Activated CD4-positive, alpha-beta T cell treated with anti-CD3 and anti-CD28 coated beads, Interleukin-2, amount 50 U/mL, for 4 hours (primary cell): Measurements from ENCODE around the gene INSR.
"Not testable (repeated sequence)": the region's sequence is repeated elsewhere in the genome, so short reads cannot be mapped to it uniquely, and the experiment has no call there.

ENCODE experiments used
- DNase-seq, 2 experiments: peaks; one replicate each; pipeline ENCODE4 v3.0.0-alpha.2; 2020

INSR gene

GRCh38 chr19:7078008-7078407, 216.2 kb downstream of the INSR start:
- DNase-seq = no peak

- DNase-seq = no peak
These were observed 218.1 kb downstream of the INSR start for GRCh38 chr19:7076151-7076550.

DNA sequence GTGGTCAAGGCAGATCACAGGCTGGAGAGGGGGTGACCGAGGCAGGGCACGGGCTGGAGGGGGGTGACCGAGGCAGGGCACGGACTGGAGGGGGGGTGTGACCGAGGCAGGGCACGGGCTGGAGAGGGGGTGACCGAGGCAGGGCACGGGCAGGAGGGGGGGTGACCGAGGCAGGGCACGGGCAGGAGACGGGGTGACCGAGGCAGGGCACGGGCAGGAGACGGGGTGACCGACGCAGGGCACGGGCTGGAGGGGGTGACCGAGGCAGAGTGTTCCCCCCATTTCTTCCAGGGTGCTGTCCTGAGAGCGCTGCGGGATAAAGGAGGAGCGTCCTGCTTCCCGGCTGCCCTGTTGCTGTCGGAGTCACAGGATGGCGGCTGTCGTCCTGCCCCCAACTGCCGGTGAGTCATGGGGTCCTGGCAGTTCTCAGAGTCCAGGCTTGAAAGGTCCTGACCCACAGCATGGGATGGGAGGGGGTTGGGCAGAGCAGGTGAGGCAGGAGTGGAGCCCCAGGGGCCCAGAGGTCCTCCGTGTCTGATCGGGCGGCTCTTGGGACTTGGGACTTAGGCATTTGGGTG, 219.4 kb downstream of the INSR start:
- no peak for DNase-seq

GRCh38 chr19:7072541-7072940, 221.7 kb downstream of the INSR start:
- no peak for DNase-seq

- peak in 1 of 2 experiments; percentile 13 for DNase-seq
These were observed 224.3 kb downstream of the INSR start for GRCh38 chr19:7069904-7070226.

DNA sequence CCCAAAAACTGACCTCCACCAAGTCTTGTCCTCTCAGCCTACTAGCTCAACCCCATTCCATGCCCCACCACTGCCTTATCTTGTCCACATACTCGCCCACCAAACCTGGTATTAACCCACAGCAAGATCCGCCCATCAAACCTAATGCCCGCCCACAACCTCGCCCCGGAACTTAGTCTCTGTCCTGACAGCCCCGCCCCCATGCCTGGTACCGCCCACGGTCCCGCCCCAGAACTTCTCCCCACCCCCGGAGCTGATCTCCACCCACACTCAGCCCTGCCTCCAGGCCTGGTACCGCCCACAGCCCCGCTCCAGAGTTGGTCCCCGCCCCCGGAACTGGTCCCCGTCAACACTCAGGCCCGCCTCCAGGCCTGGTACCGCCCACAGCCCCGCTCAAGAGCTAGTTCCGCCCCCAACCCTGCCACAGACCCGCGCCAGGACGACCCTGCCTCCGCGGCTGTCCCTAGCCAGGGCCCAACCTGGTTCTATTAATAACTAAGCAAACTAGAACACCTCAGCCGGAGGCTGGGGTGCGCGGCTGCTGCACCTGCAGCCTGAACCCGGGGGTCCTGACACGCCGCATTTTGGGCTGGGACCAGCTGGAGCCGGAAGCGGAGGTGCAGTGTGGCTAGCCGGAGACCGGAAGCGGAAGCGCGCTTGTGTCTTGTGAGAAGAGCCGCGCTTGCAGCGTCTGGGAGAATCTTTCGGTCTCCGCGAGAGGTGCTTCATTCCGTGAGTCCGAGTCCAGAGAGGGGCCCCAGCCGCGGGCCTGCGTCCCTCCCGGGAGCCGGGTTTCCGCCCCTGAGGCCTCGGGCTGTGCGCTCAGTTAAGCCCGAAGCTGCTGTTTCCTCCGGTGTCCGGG, 224.9 kb downstream of the INSR start, which contains the start of gene ZNF557:
Gene ZNF557, plus strand, starts transcription at position 662 of the 862 bp plus-strand sequence. CDS start 5,372 bp downstream, outside the sequence.
- peak; percentile 99 for DNase-seq

- no peak for DNase-seq
These were observed 225.6 kb downstream of the INSR start for GRCh38 chr19:7068599-7068998.

DNA sequence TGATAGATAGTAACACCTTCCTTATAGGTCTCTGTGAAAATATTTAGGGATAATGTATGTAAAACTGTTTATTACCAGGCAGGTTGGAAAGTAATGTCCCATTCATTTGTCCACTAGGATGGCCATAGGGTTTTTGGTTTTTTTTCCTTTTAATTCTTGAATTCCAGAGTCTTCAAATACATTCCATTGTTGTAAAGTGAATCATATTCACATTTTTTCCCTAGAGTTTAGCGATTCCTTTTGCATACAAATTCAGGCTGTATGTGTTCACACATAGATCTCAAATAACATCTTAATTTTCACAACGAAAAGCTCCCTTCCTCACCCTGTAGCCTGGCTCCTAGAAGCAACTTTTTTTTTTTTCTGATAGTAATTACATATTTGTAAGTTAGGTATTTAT, 226.5 kb downstream of the INSR start:
- DNase-seq = no peak

GRCh38 chr19:7067122-7067521, 227.1 kb downstream of the INSR start:
- not testable (repeated sequence) for DNase-seq

- no peak for DNase-seq
These were observed 230.3 kb downstream of the INSR start for GRCh38 chr19:7063764-7064418.

DNA sequence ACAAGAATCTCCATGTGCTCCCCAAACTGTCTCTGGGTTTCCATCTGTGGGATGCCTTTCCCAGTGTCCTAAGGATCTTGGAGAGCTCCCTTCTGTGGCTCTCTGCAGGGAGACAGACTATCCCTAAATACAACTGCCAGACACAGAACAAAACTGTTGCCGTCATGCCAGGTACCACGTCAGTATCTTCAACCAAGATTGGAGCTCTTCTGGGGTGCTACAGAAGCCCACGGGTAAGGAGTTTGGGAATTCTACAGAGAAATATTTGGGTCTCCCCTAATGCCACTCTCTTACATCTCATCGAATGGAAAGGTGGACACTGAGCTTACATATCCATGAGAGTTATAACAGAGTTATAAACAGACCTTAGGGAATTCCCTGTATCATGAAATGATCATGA, 230.9 kb downstream of the INSR start:
- DNase-seq = no peak
